ENCODE data around the gene PSME4.

PSME4 gene

GRCh38 chr2:53820048-53820447 is 150.7 kb downstream of the PSME4 start:
- H3K4me3 ChIP-seq (ENCODE audit: low read length): no peak overlapping the region
- H3K27ac ChIP-seq (ENCODE audit: low read length): no peak overlapping the region
- no peak overlapping the region for H3K4me2 ChIP-seq (ENCODE audit: low read depth, low read length)
- H4K20me1 ChIP-seq (ENCODE audit: insufficient read depth, low read length): no peaks in the 10 kb centered on the region
- no peaks in the 10 kb centered on the region for H3K36me3 ChIP-seq (replicated peaks; ENCODE audit: insufficient read depth, low read length)
- H3F3A ChIP-seq (ENCODE audit: insufficient read depth, low read length): no peaks in the 10 kb centered on the region
- no peak overlapping the region for H2AFZ ChIP-seq (ENCODE audit: low read length)
- no peak for TF ChIP-seq EZH2phosphoT487 (IDR thresholded peaks at IDR 0.05; ENCODE audit: low read length)
- no peak for TF ChIP-seq CTCF (IDR thresholded peaks at IDR 0.05; ENCODE audit: low read length)
- no peak for TF ChIP-seq EZH2 (optimal IDR thresholded peaks at IDR 0.05; ENCODE audit: low read depth, low read length)
- no peaks in the 10 kb centered on the region for H3K9me2 ChIP-seq (replicated peaks; ENCODE audit: insufficient read depth, low read length)
- no peak overlapping the region for H3K9ac ChIP-seq (ENCODE audit: low read length)
- DNase-seq: no peak
- H3K79me2 ChIP-seq (ENCODE audit: low read length): no peaks in the 10 kb centered on the region
- no peaks in the 10 kb centered on the region for H3K27me3 ChIP-seq (replicated peaks; ENCODE audit: insufficient read depth, low read length)
- no peaks in the 10 kb centered on the region for H3K9me3 ChIP-seq (replicated peaks; ENCODE audit: insufficient read depth, low read length)
- H3K4me1 ChIP-seq (ENCODE audit: low read length): no peaks in the 10 kb centered on the region

- Histone ChIP-seq H3K4me1 (ENCODE audit: low read length) (no peaks in the 10 kb centered on the region), H3K36me3 (replicated peaks; ENCODE audit: insufficient read depth, low read length) (no peaks in the 10 kb centered on the region), H3K79me2 (ENCODE audit: low read length) (no peaks in the 10 kb centered on the region), H3F3A (ENCODE audit: insufficient read depth, low read length) (no peaks in the 10 kb centered on the region), H3K9me3 (replicated peaks; ENCODE audit: insufficient read depth, low read length) (no peaks in the 10 kb centered on the region), H3K9ac (ENCODE audit: low read length) (no peak overlapping the region), H3K27ac (ENCODE audit: low read length) (no peak overlapping the region), H2AFZ (ENCODE audit: low read length) (no peak overlapping the region), H3K4me2 (ENCODE audit: low read depth, low read length) (no peak overlapping the region), H3K4me3 (ENCODE audit: low read length) (no peak overlapping the region), H3K27me3 (replicated peaks; ENCODE audit: insufficient read depth, low read length) (no peaks in the 10 kb centered on the region), H4K20me1 (ENCODE audit: insufficient read depth, low read length) (no peaks in the 10 kb centered on the region), H3K9me2 (replicated peaks; ENCODE audit: insufficient read depth, low read length) (no peaks in the 10 kb centered on the region)
- TF ChIP-seq EZH2phosphoT487 (IDR thresholded peaks at IDR 0.05; ENCODE audit: low read length) (no peak), EZH2 (optimal IDR thresholded peaks at IDR 0.05; ENCODE audit: low read depth, low read length) (no peak), CTCF (IDR thresholded peaks at IDR 0.05; ENCODE audit: low read length) (no peak)
- DNase-seq: no peak
These were observed 151.2 kb downstream of the PSME4 start for GRCh38 chr2:53819634-53820033.

GRCh38 chr2:53818854-53819435 is 151.8 kb downstream of the PSME4 start:
- Histone ChIP-seq H3K9me2 (replicated peaks; ENCODE audit: insufficient read depth, low read length) (no peaks in the 10 kb centered on the region), H3K4me2 (ENCODE audit: low read depth, low read length) (no peak overlapping the region), H2AFZ (ENCODE audit: low read length) (no peak overlapping the region), H3K4me1 (ENCODE audit: low read length) (no peaks in the 10 kb centered on the region), H3K79me2 (ENCODE audit: low read length) (no peaks in the 10 kb centered on the region), H3K9ac (ENCODE audit: low read length) (no peak overlapping the region), H3K9me3 (replicated peaks; ENCODE audit: insufficient read depth, low read length) (no peaks in the 10 kb centered on the region), H3K4me3 (ENCODE audit: low read length) (no peak overlapping the region), H3K27ac (ENCODE audit: low read length) (no peak overlapping the region), H3K27me3 (replicated peaks; ENCODE audit: insufficient read depth, low read length) (no peaks in the 10 kb centered on the region), H4K20me1 (ENCODE audit: insufficient read depth, low read length) (no peaks in the 10 kb centered on the region), H3K36me3 (replicated peaks; ENCODE audit: insufficient read depth, low read length) (no peaks in the 10 kb centered on the region; the same call in 1 of the 2 replicates), H3F3A (ENCODE audit: insufficient read depth, low read length) (no peaks in the 10 kb centered on the region)
- DNase-seq: no peak
- no peak for TF ChIP-seq EZH2 (optimal IDR thresholded peaks at IDR 0.05; ENCODE audit: low read depth, low read length)
- no peak for TF ChIP-seq CTCF (IDR thresholded peaks at IDR 0.05; ENCODE audit: low read length)
- TF ChIP-seq EZH2phosphoT487 (IDR thresholded peaks at IDR 0.05; ENCODE audit: low read length): no peak
